Common myeloid progenitor, CD34-positive (primary cell): Measurements from ENCODE around the gene AGPAT1.
"Not testable (repeated sequence)": the region's sequence is repeated elsewhere in the genome, so short reads cannot be mapped to it uniquely, and the experiment has no call there.

ENCODE experiments used
- CTCF ChIA-PET: fragments of 350-600 bp; sonication (Branson Sonifier 250); formaldehyde crosslinking; loops from one replicate; lab custom pipeline; 2021; ENCODE audit warnings: antibody characterized with exemption; lab: Charles Lee
- POLR2A ChIA-PET: fragments of 350-600 bp; sonication (Branson Sonifier 250); formaldehyde crosslinking; loops from one replicate; lab custom pipeline; 2021; ENCODE audit warnings: antibody characterized with exemption; lab: Charles Lee
- DNase-seq, 3 donors: peaks; one replicate each; pipeline versions ENCODE4 v3.0.0 to v3.0.0-alpha.2; 2013
- H3K27ac ChIP-seq, 2 experiments: 1 replicate in 1 of 2; 2 replicates in 1 of 2; pipeline ENCODE4 v1.7.0; 2013; ENCODE audit warnings: inconsistent platforms in 2 of 2, low read length in 2 of 2, mild to moderate bottlenecking in 2 of 2, low read depth in 1 of 2, moderate library complexity in 1 of 2; ENCODE audit not compliant: severe bottlenecking in 2 of 2, insufficient read depth in 1 of 2, poor library complexity in 1 of 2
- H3K27me3 ChIP-seq, 5 experiments: replicated peaks in 2 of 5; 1 replicate in 3 of 5; 2 replicates in 2 of 5; pipeline versions ENCODE4 v1.6.1 to v1.7.0; 2013; ENCODE audit warnings: low read length in 4 of 5, mild to moderate bottlenecking in 2 of 5, moderate library complexity in 2 of 5, inconsistent platforms in 1 of 5; ENCODE audit not compliant: insufficient read depth in 5 of 5, control insufficient read depth in 4 of 5
- H3K36me3 ChIP-seq, 4 experiments: 1 replicate in 2 of 4; 2 replicates in 2 of 4; pipeline versions ENCODE4 v1.6.1 to v1.7.0; 2013; ENCODE audit warnings: low read length in 3 of 4, control low read depth in 1 of 4, mild to moderate bottlenecking in 1 of 4; ENCODE audit not compliant: control insufficient read depth in 4 of 4, insufficient read depth in 4 of 4
- H3K4me1 ChIP-seq, 4 experiments: 1 replicate in 3 of 4; 2 replicates in 1 of 4; pipeline versions ENCODE4 v1.6.1 to v1.7.1; 2013; ENCODE audit warnings: low read length in 3 of 4, mild to moderate bottlenecking in 3 of 4, control low read depth in 1 of 4, inconsistent platforms in 1 of 4, moderate library complexity in 1 of 4; ENCODE audit not compliant: control insufficient read depth in 4 of 4, insufficient read depth in 4 of 4; ENCODE audit errors: control extremely low read depth in 1 of 4
- H3K4me3 ChIP-seq, 7 experiments: 1 replicate in 4 of 7; 2 replicates in 3 of 7; pipeline versions ENCODE4 v1.5.1 to v1.7.0; 2013; ENCODE audit warnings: mild to moderate bottlenecking in 7 of 7, low read length in 6 of 7, moderate library complexity in 6 of 7, inconsistent platforms in 2 of 7, low read depth in 2 of 7, control low read depth in 1 of 7; ENCODE audit not compliant: insufficient read depth in 4 of 7, control insufficient read depth in 1 of 7; ENCODE audit errors: extremely low read depth in 1 of 7
- H3K9me3 ChIP-seq, 5 experiments: 1 replicate in 4 of 5; 2 replicates in 1 of 5; pipeline versions ENCODE4 v1.6.1 to v1.7.1; 2013; ENCODE audit warnings: low read length in 4 of 5, mild to moderate bottlenecking in 2 of 5, inconsistent platforms in 1 of 5, low read depth in 1 of 5, moderate library complexity in 1 of 5; ENCODE audit not compliant: control insufficient read depth in 4 of 5, insufficient read depth in 2 of 5; ENCODE audit errors: control extremely low read depth in 1 of 5
- WGBS: methylation state at CpG from one replicate; pipeline ENCODE4 v1.1.5; 2013; ENCODE audit not compliant: insufficient coverage; 5-methylcytosine and 5-hydroxymethylcytosine counted together

The AGPAT1 gene

GRCh38 chr6:32216998-32217397 lies 41.1 kb upstream of the AGPAT1 start:
- no peak overlapping the region for H3K4me3 ChIP-seq
- peaks cover 0 to 6% (median 4%) of the 10 kb centered on the region in 4 experiments for H3K4me1 ChIP-seq
- H3K27me3 ChIP-seq: no peaks in the 10 kb centered on the region
- H3K27ac ChIP-seq: no peak overlapping the region
- no peaks in the 10 kb centered on the region for H3K36me3 ChIP-seq
- DNase-seq: no peak
- POLR2A ChIA-PET: no interaction called here
- CTCF ChIA-PET: no interaction called here
- WGBS: 97% methylated on average over 9 of the region's 11 CpGs
- no peaks in the 10 kb centered on the region for H3K9me3 ChIP-seq

- WGBS: 88% methylated on average over 10 of the region's 10 CpGs
- H3K27me3 ChIP-seq: no peaks in the 10 kb centered on the region
- no peak overlapping the region for H3K27ac ChIP-seq
- DNase-seq: no peak
- ChIA-PET POLR2A (no interaction called here), CTCF (interaction anchor here (1.5 kb wide), 1 partner anchor 13 kb away, joined by 4 read pairs; no protein-coding TSS in a partner anchor)
- H3K4me1 ChIP-seq: peaks cover 0 to 6% (median 4%) of the 10 kb centered on the region in 4 experiments
- H3K4me3 ChIP-seq: no peak overlapping the region
- no peaks in the 10 kb centered on the region for H3K36me3 ChIP-seq
- H3K9me3 ChIP-seq: no peaks in the 10 kb centered on the region
These were observed 40.4 kb upstream of the AGPAT1 start for GRCh38 chr6:32216285-32216684.

- Histone ChIP-seq H3K9me3 (no peaks in the 10 kb centered on the region), H3K4me3 (no peak overlapping the region), H3K27me3 (no peaks in the 10 kb centered on the region), H3K27ac (no peak overlapping the region), H3K4me1 (peaks cover 0 to 6% (median 4%) of the 10 kb centered on the region in 4 experiments), H3K36me3 (no peaks in the 10 kb centered on the region)
- WGBS: no CpG with 5 or more reads among the region's 4 CpGs
- DNase-seq: no peak
- CTCF ChIA-PET: interaction anchor here (1.5 kb wide), 1 partner anchor 12 kb away, joined by 4 read pairs; no protein-coding TSS in a partner anchor
- POLR2A ChIA-PET: interaction anchor here (0.7 kb wide), 1 partner anchor 19 kb away, joined by 5 read pairs; no protein-coding TSS in a partner anchor
These were observed 39.7 kb upstream of the AGPAT1 start for GRCh38 chr6:32215617-32216016.

- Histone ChIP-seq H3K4me3 (no peak overlapping the region), H3K36me3 (no peaks in the 10 kb centered on the region), H3K9me3 (no peaks in the 10 kb centered on the region), H3K27ac (no peak overlapping the region), H3K27me3 (no peaks in the 10 kb centered on the region), H3K4me1 (peaks cover 0 to 6% (median 4%) of the 10 kb centered on the region in 4 experiments)
- WGBS: no CpG with 5 or more reads among the region's 3 CpGs
- DNase-seq: peak in 2 of 3 donors; percentile 49 to 54
- ChIA-PET POLR2A (interaction anchor here (0.6 kb wide), 1 partner anchor 17 kb away, joined by 4 read pairs; no protein-coding TSS in a partner anchor), CTCF (no interaction called here)
These were observed 38.2 kb upstream of the AGPAT1 start for GRCh38 chr6:32214126-32214525.

- DNase-seq: no peak
- no peaks in the 10 kb centered on the region for H3K36me3 ChIP-seq
- ChIA-PET CTCF (interaction anchor here (1.0 kb wide), 1 partner anchor 18 kb away, joined by 4 read pairs; no protein-coding TSS in a partner anchor), POLR2A (no interaction called here)
- no peaks in the 10 kb centered on the region for H3K27me3 ChIP-seq
- H3K4me1 ChIP-seq: peaks cover 0 to 6% (median 4%) of the 10 kb centered on the region in 4 experiments
- WGBS: 94% methylated on average over 3 of the region's 6 CpGs
- no peak overlapping the region for H3K4me3 ChIP-seq
- H3K9me3 ChIP-seq: no peaks in the 10 kb centered on the region
- H3K27ac ChIP-seq: no peak overlapping the region
These were observed 37.8 kb upstream of the AGPAT1 start for GRCh38 chr6:32213649-32214048.

- Histone ChIP-seq H3K36me3 (no peaks in the 10 kb centered on the region), H3K27ac (no peak overlapping the region), H3K27me3 (no peaks in the 10 kb centered on the region), H3K9me3 (no peaks in the 10 kb centered on the region), H3K4me1 (peaks cover 0 to 6% (median 4%) of the 10 kb centered on the region in 4 experiments), H3K4me3 (no peak overlapping the region)
- CTCF ChIA-PET: interaction anchor here (0.8 to 1.7 kb wide), 2 partner anchors 24 to 615 kb away, joined by 3 read pairs; no protein-coding TSS in a partner anchor
- 95% methylated on average over 7 of the region's 12 CpGs for WGBS
- no peak for DNase-seq
- POLR2A ChIA-PET: interaction anchor here (0.6 kb wide), 1 partner anchor 120 kb away, joined by 3 read pairs; no protein-coding TSS in a partner anchor
These were observed 36.3 kb upstream of the AGPAT1 start for GRCh38 chr6:32212076-32212760.

- H3K4me3 ChIP-seq, H3K9me3 ChIP-seq, H3K27ac ChIP-seq, H3K36me3 ChIP-seq, H3K27me3 ChIP-seq, H3K4me1 ChIP-seq, DNase-seq, POLR2A ChIA-PET: not testable (repeated sequence)
- WGBS: 100% methylated on average over 1 of the region's 4 CpGs
- CTCF ChIA-PET: interaction anchor here (0.8 to 1.7 kb wide), 2 partner anchors 24 to 616 kb away, joined by 3 read pairs; no protein-coding TSS in a partner anchor
These were observed 35.5 kb upstream of the AGPAT1 start for GRCh38 chr6:32211432-32211831.
